Effector memory CD4-positive, alpha-beta T cell (primary cell): ENCODE results near the gene RFTN1.

ENCODE experiments used
- DNase-seq, 3 donors: peaks; one replicate each; pipeline ENCODE4 v3.0.0-alpha.2; 2020
- H3K27ac ChIP-seq: 2 replicates; pipeline ENCODE4 v1.7.0; 2013; ENCODE audit warnings: mild to moderate bottlenecking, low read length, moderate library complexity; ENCODE audit not compliant: insufficient read depth, poor library complexity, severe bottlenecking
- H3K27me3 ChIP-seq: replicated peaks from 2 replicates; pipeline ENCODE4 v1.7.0; 2013; ENCODE audit warnings: mild to moderate bottlenecking, low read length; ENCODE audit not compliant: insufficient read depth, control insufficient read depth, poor library complexity, severe bottlenecking
- H3K36me3 ChIP-seq: 2 replicates; pipeline ENCODE4 v1.7.0; 2013; ENCODE audit warnings: mild to moderate bottlenecking, low read length, moderate library complexity; ENCODE audit not compliant: control insufficient read depth, insufficient read depth
- H3K4me1 ChIP-seq: 2 replicates; pipeline ENCODE4 v1.7.0; 2013; ENCODE audit warnings: low read length, mild to moderate bottlenecking; ENCODE audit not compliant: control insufficient read depth, insufficient read depth, poor library complexity, severe bottlenecking
- H3K4me3 ChIP-seq: 2 replicates; pipeline ENCODE4 v1.7.0; 2013; ENCODE audit warnings: low read length, low read depth, mild to moderate bottlenecking; ENCODE audit not compliant: insufficient read depth, poor library complexity, severe bottlenecking
- H3K9me3 ChIP-seq: 2 replicates; pipeline ENCODE4 v1.7.0; 2013; ENCODE audit warnings: mild to moderate bottlenecking, low read length, moderate library complexity; ENCODE audit not compliant: control insufficient read depth

The RFTN1 gene

GRCh38 chr3:16529264-16529663 is 15.8 kb upstream of the RFTN1 start:
- no peaks in the 10 kb centered on the region for H3K27me3 ChIP-seq
- DNase-seq = no peak
- no peaks in the 10 kb centered on the region for H3K4me1 ChIP-seq
- H3K36me3 ChIP-seq = no peaks in the 10 kb centered on the region
- H3K9me3 ChIP-seq = no peaks in the 10 kb centered on the region
- no peak overlapping the region for H3K27ac ChIP-seq
- H3K4me3 ChIP-seq = no peak overlapping the region

- Histone ChIP-seq H3K27me3 (no peaks in the 10 kb centered on the region), H3K27ac (no peak overlapping the region), H3K9me3 (no peaks in the 10 kb centered on the region), H3K36me3 (no peaks in the 10 kb centered on the region), H3K4me1 (no peaks in the 10 kb centered on the region), H3K4me3 (no peak overlapping the region)
- DNase-seq = no peak
These were observed 15.1 kb upstream of the RFTN1 start for GRCh38 chr3:16528581-16528993.

GRCh38 chr3:16528106-16528505 is 14.6 kb upstream of the RFTN1 start:
- Histone ChIP-seq H3K27me3 (no peaks in the 10 kb centered on the region), H3K27ac (no peak overlapping the region), H3K36me3 (no peaks in the 10 kb centered on the region), H3K4me1 (no peaks in the 10 kb centered on the region), H3K9me3 (no peaks in the 10 kb centered on the region), H3K4me3 (no peak overlapping the region)
- DNase-seq = no peak

GRCh38 chr3:16524196-16524595 is 10.7 kb upstream of the RFTN1 start:
- no peaks in the 10 kb centered on the region for H3K4me1 ChIP-seq

GRCh38 chr3:16523778-16524177 is 10.3 kb upstream of the RFTN1 start:
- no peaks in the 10 kb centered on the region for H3K27me3 ChIP-seq
- H3K27ac ChIP-seq = no peak overlapping the region
- H3K4me1 ChIP-seq = no peaks in the 10 kb centered on the region
- no peak for DNase-seq
- H3K36me3 ChIP-seq = no peaks in the 10 kb centered on the region
- H3K4me3 ChIP-seq = no peak overlapping the region
- no peaks in the 10 kb centered on the region for H3K9me3 ChIP-seq

More at GRCh38 chr3:16524196-16524595, 10.7 kb upstream of the RFTN1 start:
- H3K36me3 ChIP-seq = no peaks in the 10 kb centered on the region
- H3K27ac ChIP-seq = no peak overlapping the region
- H3K27me3 ChIP-seq = no peaks in the 10 kb centered on the region
- no peak for DNase-seq
- no peak overlapping the region for H3K4me3 ChIP-seq
- no peaks in the 10 kb centered on the region for H3K9me3 ChIP-seq

GRCh38 chr3:16522834-16523233 is 9.3 kb upstream of the RFTN1 start:
- no peaks in the 10 kb centered on the region for H3K27me3 ChIP-seq
- H3K27ac ChIP-seq = no peak overlapping the region
- no peaks in the 10 kb centered on the region for H3K4me1 ChIP-seq
- no peaks in the 10 kb centered on the region for H3K9me3 ChIP-seq
- H3K4me3 ChIP-seq = no peak overlapping the region
- H3K36me3 ChIP-seq = no peaks in the 10 kb centered on the region
- DNase-seq = no peak

- DNase-seq = no peak
- Histone ChIP-seq H3K4me1 (no peaks in the 10 kb centered on the region), H3K27me3 (no peaks in the 10 kb centered on the region), H3K4me3 (no peak overlapping the region), H3K9me3 (no peaks in the 10 kb centered on the region), H3K36me3 (no peaks in the 10 kb centered on the region), H3K27ac (no peak overlapping the region)
These were observed 7.7 kb upstream of the RFTN1 start for GRCh38 chr3:16520970-16521881.

GRCh38 chr3:16520241-16520969 is 6.9 kb upstream of the RFTN1 start:
- no peak for DNase-seq
- Histone ChIP-seq H3K36me3 (no peaks in the 10 kb centered on the region), H3K4me3 (no peak overlapping the region), H3K27ac (no peak overlapping the region), H3K9me3 (no peaks in the 10 kb centered on the region), H3K4me1 (no peaks in the 10 kb centered on the region), H3K27me3 (no peaks in the 10 kb centered on the region)

- no peaks in the 10 kb centered on the region for H3K9me3 ChIP-seq
- H3K4me1 ChIP-seq = peaks cover 6% of the 10 kb centered on the region
- no peak overlapping the region for H3K4me3 ChIP-seq
- no peaks in the 10 kb centered on the region for H3K27me3 ChIP-seq
- DNase-seq = no peak
- H3K36me3 ChIP-seq = no peaks in the 10 kb centered on the region
- no peak overlapping the region for H3K27ac ChIP-seq
These were observed 3.4 kb upstream of the RFTN1 start for GRCh38 chr3:16516695-16517481.
